PFSK-1 (cell line): ENCODE results near the gene VANGL1.

Experiments
- FOXP2 ChIP-seq: optimal IDR thresholded peaks from 2 replicates; pipeline ENCODE3; 2011; ENCODE audit warnings: borderline replicate concordance, control low read depth, inconsistent platforms; ENCODE audit not compliant: insufficient read depth; ENCODE audit errors: extremely low read length, extremely low read depth
- POLR2AphosphoS5 ChIP-seq: IDR thresholded peaks from 2 replicates; pipeline ENCODE4 v1.6.1; 2012; ENCODE audit warnings: low read depth, mild to moderate bottlenecking, control low read depth, low read length, moderate library complexity
- SIN3A ChIP-seq: IDR thresholded peaks from 2 replicates; pipeline ENCODE4 v1.6.1; 2012; ENCODE audit warnings: mild to moderate bottlenecking, low read length, moderate library complexity, borderline replicate concordance; ENCODE audit not compliant: insufficient read depth
- TAF1 ChIP-seq: IDR thresholded peaks from 2 replicates; pipeline ENCODE4 v1.6.1; 2012; ENCODE audit warnings: low read length, control low read depth, borderline replicate concordance; ENCODE audit not compliant: insufficient read depth
- TF ChIP-seq, protein P1 (sequence below), 2 experiments: IDR thresholded peaks; 2 replicates each; pipeline versions ENCODE4 v1.6.1 to v1.8.0; 2011 to 2012; ENCODE audit warnings: low read depth in 2 of 2, low read length in 2 of 2, control low read depth in 1 of 2, inconsistent platforms in 1 of 2, mild to moderate bottlenecking in 1 of 2, moderate library complexity in 1 of 2; ENCODE audit not compliant: insufficient read depth in 1 of 2

VANGL1 gene

DNA sequence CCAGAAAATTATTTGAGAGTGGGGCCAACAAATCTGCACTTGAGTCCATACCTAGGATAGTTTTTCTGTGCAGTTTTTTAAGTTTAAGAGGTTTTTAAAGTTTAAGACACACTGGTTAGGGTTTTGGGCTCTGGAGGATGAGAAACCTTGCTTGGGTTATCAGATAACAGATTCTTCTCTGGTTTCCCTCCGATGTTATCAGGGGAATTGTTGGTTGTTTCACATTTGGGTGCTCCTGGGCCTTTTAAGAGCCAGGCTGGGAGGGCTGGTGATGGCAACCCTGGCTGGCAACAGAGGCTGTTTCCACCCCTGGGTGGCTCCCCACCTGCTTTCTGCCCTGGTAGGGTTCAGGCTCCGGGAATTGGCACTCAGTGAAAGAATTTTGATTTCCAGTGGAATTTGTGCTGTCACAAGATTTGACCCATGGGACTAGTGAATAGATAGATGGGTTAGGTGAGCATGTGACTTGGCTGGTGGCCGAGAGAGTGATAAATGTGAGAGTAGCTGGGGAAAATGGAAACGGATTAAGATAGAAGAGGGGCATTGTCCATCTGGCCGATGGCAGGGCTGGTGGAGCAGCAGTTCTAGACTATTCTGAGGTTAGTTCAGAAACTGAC is 14.8 kb downstream of the VANGL1 start:
- TF ChIP-seq TAF1 (no peak), POLR2AphosphoS5 (no peak), FOXP2 (no peak), SIN3A (no peak)
- TF ChIP-seq, protein P1, sequence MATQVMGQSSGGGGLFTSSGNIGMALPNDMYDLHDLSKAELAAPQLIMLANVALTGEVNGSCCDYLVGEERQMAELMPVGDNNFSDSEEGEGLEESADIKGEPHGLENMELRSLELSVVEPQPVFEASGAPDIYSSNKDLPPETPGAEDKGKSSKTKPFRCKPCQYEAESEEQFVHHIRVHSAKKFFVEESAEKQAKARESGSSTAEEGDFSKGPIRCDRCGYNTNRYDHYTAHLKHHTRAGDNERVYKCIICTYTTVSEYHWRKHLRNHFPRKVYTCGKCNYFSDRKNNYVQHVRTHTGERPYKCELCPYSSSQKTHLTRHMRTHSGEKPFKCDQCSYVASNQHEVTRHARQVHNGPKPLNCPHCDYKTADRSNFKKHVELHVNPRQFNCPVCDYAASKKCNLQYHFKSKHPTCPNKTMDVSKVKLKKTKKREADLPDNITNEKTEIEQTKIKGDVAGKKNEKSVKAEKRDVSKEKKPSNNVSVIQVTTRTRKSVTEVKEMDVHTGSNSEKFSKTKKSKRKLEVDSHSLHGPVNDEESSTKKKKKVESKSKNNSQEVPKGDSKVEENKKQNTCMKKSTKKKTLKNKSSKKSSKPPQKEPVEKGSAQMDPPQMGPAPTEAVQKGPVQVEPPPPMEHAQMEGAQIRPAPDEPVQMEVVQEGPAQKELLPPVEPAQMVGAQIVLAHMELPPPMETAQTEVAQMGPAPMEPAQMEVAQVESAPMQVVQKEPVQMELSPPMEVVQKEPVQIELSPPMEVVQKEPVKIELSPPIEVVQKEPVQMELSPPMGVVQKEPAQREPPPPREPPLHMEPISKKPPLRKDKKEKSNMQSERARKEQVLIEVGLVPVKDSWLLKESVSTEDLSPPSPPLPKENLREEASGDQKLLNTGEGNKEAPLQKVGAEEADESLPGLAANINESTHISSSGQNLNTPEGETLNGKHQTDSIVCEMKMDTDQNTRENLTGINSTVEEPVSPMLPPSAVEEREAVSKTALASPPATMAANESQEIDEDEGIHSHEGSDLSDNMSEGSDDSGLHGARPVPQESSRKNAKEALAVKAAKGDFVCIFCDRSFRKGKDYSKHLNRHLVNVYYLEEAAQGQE (IDR thresholded peaks at IDR 0.05; ENCODE audit: insufficient read depth in 1 of 2, low read depth in 2 of 2, low read length in 2 of 2), result no peak

DNA sequence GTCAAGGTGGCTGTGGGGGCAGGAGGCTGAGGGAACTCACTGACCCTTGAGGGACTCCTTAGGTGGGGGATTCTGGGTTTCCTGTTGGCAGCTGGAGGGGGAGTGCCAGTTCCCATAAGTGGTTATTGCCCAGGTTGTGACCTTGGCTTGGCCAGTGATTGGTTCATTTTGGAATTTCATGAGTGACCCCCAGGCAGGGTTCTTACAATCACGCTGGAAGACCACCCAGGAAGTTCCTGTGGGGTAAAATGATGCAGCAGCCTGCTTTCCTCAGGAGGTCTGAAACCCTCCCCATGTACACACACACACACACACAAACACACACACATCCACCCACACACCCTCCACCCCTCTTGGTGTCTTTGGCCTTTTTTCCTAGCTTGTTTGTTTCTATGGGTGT is 16.9 kb downstream of the VANGL1 start:
- TF ChIP-seq FOXP2, result no peak
- no peak for TF ChIP-seq TAF1
- TF ChIP-seq, protein P1 (IDR thresholded peaks at IDR 0.05; ENCODE audit: insufficient read depth in 1 of 2, low read depth in 2 of 2, low read length in 2 of 2), result no peak
- TF ChIP-seq SIN3A, result no peak

- TF ChIP-seq, protein P1 (IDR thresholded peaks at IDR 0.05; ENCODE audit: insufficient read depth in 1 of 2, low read depth in 2 of 2, low read length in 2 of 2), result no peak
- TF ChIP-seq FOXP2 (no peak), POLR2AphosphoS5 (no peak), SIN3A (no peak), TAF1 (no peak)
These were observed 18.4 kb downstream of the VANGL1 start for GRCh38 chr1:115660151-115660550.

DNA sequence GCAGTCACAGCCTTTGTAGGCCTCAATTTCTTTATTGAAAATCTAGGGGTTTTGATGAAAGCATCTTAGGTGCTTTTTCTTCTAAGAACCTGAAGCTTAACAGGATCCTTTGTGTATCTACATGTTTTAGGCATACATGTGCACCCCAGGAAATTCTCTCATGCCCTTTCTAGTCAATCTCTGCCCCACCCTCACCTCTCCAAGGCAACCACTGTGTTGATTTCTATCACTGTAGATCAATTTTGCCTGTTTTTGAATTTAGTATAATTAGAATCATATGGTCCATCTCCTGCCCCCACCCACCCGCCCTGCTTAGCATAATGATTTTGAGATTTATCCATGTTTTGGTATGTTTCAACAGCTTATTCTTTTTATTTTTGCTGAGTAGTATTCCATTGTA is 19.4 kb downstream of the VANGL1 start:
- TF ChIP-seq, protein P1 (IDR thresholded peaks at IDR 0.05; ENCODE audit: insufficient read depth in 1 of 2, low read depth in 2 of 2, low read length in 2 of 2), result no peak
- no peak for TF ChIP-seq FOXP2
- no peak for TF ChIP-seq POLR2AphosphoS5
- TF ChIP-seq TAF1, result no peak
- no peak for TF ChIP-seq SIN3A

DNA sequence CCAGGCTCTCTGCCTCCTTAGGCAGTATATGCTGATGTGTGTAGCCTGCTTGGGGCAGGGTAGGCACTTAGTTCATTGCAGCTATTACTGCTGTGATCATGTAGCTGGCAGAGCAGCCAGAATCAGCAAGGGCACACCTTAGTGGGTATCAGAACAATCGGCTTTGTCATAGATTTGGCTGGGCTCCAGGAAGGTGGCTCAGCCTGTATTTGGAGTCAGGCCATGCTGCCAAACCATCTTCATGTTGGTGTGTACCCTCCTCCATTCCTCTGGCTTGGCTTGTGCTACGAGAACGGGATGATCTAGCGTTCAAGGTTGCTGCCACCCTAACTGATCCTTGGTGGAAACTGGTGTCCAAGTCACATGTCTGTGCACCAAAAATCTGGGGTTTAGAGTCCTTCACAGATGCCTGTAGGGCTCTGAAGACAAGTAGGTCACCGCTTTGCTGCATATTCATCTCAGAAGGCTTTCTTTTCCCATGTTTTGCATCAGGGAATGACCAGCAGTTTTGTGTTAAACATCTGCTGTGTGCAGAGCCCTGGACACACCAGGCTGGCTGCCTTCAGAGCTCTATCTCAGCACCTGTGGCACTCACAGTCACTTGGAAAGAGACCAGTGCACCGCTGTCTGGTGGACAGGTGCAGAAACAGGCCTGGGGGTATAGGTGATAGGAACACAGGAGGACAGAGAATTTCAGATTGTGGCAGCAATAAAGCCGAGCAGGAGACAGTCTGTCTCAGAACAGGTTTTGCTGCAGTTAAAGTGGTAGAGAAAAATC is 23.7 kb downstream of the VANGL1 start:
- TF ChIP-seq FOXP2 (no peak), SIN3A (no peak), TAF1 (no peak), POLR2AphosphoS5 (no peak)
- TF ChIP-seq, protein P1 (IDR thresholded peaks at IDR 0.05; ENCODE audit: insufficient read depth in 1 of 2, low read depth in 2 of 2, low read length in 2 of 2), result no peak
